Measurements from ENCODE around the gene CEL. TPM values are rescaled to one million over a fixed set of nuclear protein-coding genes. Genes with fewer than 3 reads are reported as not detected.
A peak's percentile ranks its signal among the peaks of the same experiment; 100 is the strongest.

The CEL gene
- total and polyA plus RNA-seq, 9 donors = 1.3 to 13.6 (median 2.8) TPM

- Histone ChIP-seq H3K36me3 (no peaks in the 10 kb centered on the region), H3K4me3 (no peak overlapping the region), H3K4me1 (ENCODE audit: insufficient read depth) (peaks cover 1% of the 10 kb centered on the region), H3K27me3 (no peaks in the 10 kb centered on the region), H3K27ac (no peak overlapping the region), H3K9me3 (no peaks in the 10 kb centered on the region)
- intact Hi-C loops (cut with DNase I) = no loop called here
- TF ChIP-seq CTCF (IDR thresholded peaks at IDR 0.05) (no peak), EP300 (IDR thresholded peaks at IDR 0.05) (no peak), POLR2A (IDR thresholded peaks at IDR 0.05) (no peak)
- WGBS, 3 donors = 81 to 84% (median 82%) methylated on average over 12 to 15 of the region's 15 CpGs
- peak in 1 of 5 donors; percentile 27 for DNase-seq
Measured at GRCh38 chr9:133086894-133087293, 25.1 kb downstream of the CEL start.

- Histone ChIP-seq H3K9me3 (no peaks in the 10 kb centered on the region), H3K27ac (no peak overlapping the region), H3K4me1 (ENCODE audit: insufficient read depth) (peaks cover 1% of the 10 kb centered on the region), H3K27me3 (no peaks in the 10 kb centered on the region), H3K36me3 (no peaks in the 10 kb centered on the region), H3K4me3 (no peak overlapping the region)
- no peak for TF ChIP-seq POLR2A (IDR thresholded peaks at IDR 0.05)
- no peak for TF ChIP-seq CTCF (IDR thresholded peaks at IDR 0.05)
- TF ChIP-seq EP300 (IDR thresholded peaks at IDR 0.05) = no peak
- intact Hi-C loops (cut with DNase I) = no loop called here
- 61 to 73% (median 65%) methylated on average over 7 of the region's 7 CpGs for WGBS, 3 donors
- no peak for DNase-seq
Measured at GRCh38 chr9:133087429-133088145, 25.8 kb downstream of the CEL start.

GRCh38 chr9:133088146-133088750 lies 26.5 kb downstream of the CEL start:
- H3K27me3 ChIP-seq = no peaks in the 10 kb centered on the region
- H3K36me3 ChIP-seq = no peaks in the 10 kb centered on the region
- no peak for DNase-seq
- TF ChIP-seq CTCF (IDR thresholded peaks at IDR 0.05) (no peak), POLR2A (IDR thresholded peaks at IDR 0.05) (no peak)
- intact Hi-C loops (cut with DNase I) = no loop called here
- no peak overlapping the region for H3K27ac ChIP-seq
- no peak overlapping the region for H3K4me3 ChIP-seq
- H3K4me1 ChIP-seq (ENCODE audit: insufficient read depth) = peaks cover 1% of the 10 kb centered on the region
- WGBS, 3 donors = 89 to 97% (median 90%) methylated on average over 10 of the region's 10 CpGs
- H3K9me3 ChIP-seq = no peaks in the 10 kb centered on the region

- 89 to 94% (median 93%) methylated on average over 7 of the region's 7 CpGs for WGBS, 3 donors
- Histone ChIP-seq H3K36me3 (no peaks in the 10 kb centered on the region), H3K4me3 (no peak overlapping the region), H3K27ac (no peak overlapping the region), H3K9me3 (no peaks in the 10 kb centered on the region), H3K27me3 (no peaks in the 10 kb centered on the region), H3K4me1 (ENCODE audit: insufficient read depth) (peaks cover 1% of the 10 kb centered on the region)
- TF ChIP-seq POLR2A (IDR thresholded peaks at IDR 0.05) = no peak
- no peak for TF ChIP-seq EP300 (IDR thresholded peaks at IDR 0.05)
- no peak for TF ChIP-seq CTCF (IDR thresholded peaks at IDR 0.05)
- DNase-seq = no peak
- intact Hi-C loops (cut with DNase I) = no loop called here
Measured at GRCh38 chr9:133088756-133089155, 27.0 kb downstream of the CEL start.
